Chondrocyte (in vitro differentiated cells): ENCODE data around the gene TEPSIN. TPM values are rescaled to one million over a fixed set of nuclear protein-coding genes. Genes with fewer than 3 reads are reported as not detected.

ENCODE experiments used
- DNase-seq: peaks from one replicate; pipeline ENCODE4 v3.0.0; 2021; ENCODE audit warnings: mixed read lengths, low spot score
- H3K27ac Mint-ChIP-seq: one replicate; pipeline ENCODE4 v1.8.0; 2021; ENCODE audit warnings: mild to moderate bottlenecking, moderate library complexity, mixed read lengths; ENCODE audit not compliant: unreplicated experiment
- H3K27me3 Mint-ChIP-seq: 2 replicates; pipeline ENCODE4 v1.8.0; 2021; ENCODE audit warnings: low read depth, mixed read lengths
- H3K36me3 Mint-ChIP-seq: 2 replicates; pipeline ENCODE4 v1.8.0; 2021; ENCODE audit warnings: low read depth, mixed read lengths
- H3K4me1 Mint-ChIP-seq: 2 replicates; pipeline ENCODE4 v1.8.0; 2021; ENCODE audit warnings: low read depth, mild to moderate bottlenecking, mixed read lengths
- H3K4me3 Mint-ChIP-seq: one replicate; pipeline ENCODE4 v1.8.0; 2021; ENCODE audit warnings: mild to moderate bottlenecking, moderate library complexity, mixed read lengths; ENCODE audit not compliant: unreplicated experiment
- H3K9me3 Mint-ChIP-seq: 2 replicates; pipeline ENCODE4 v1.8.0; 2021; ENCODE audit warnings: low read depth, mixed read lengths
- total RNA-seq: library from RNA; stranded (reverse); gene quantifications from 3 replicates; pipeline ENCODE4 v1.2.1, GENCODE V29; 2021
- TF ChIP-seq, protein P1 (sequence below): fragments of 200-600 bp; sonication (generic); IDR thresholded peaks from 2 replicates; pipeline ENCODE4 v1.5.0; 2021; ENCODE audit warnings: antibody characterized with exemption, mild to moderate bottlenecking, moderate library complexity

TEPSIN gene
- total RNA-seq, 1 donor from 2014 or later, result 27.1 TPM

DNA sequence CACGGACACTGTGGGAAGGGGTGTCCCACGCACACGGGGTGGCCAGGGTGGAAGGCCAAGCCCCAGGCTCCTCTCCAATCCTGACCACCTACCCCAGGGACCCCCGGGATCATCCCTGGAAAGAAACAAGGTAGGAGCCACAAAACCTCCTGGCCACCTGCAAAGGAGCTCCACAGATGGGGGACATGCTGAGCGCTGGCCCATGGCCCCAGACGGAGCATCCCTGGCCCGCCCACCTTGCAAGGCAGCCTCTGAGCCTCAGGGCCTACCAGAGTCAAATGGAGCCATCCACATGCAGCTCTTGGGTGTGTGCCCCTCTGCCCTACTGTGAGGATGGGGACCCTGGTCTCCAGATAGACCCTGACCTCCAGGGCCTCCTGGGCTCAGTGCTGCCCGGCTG lies 40.0 kb upstream of the TEPSIN start:
- H3K4me3 Mint-ChIP-seq, result no peak overlapping the region
- TF ChIP-seq, protein P1, sequence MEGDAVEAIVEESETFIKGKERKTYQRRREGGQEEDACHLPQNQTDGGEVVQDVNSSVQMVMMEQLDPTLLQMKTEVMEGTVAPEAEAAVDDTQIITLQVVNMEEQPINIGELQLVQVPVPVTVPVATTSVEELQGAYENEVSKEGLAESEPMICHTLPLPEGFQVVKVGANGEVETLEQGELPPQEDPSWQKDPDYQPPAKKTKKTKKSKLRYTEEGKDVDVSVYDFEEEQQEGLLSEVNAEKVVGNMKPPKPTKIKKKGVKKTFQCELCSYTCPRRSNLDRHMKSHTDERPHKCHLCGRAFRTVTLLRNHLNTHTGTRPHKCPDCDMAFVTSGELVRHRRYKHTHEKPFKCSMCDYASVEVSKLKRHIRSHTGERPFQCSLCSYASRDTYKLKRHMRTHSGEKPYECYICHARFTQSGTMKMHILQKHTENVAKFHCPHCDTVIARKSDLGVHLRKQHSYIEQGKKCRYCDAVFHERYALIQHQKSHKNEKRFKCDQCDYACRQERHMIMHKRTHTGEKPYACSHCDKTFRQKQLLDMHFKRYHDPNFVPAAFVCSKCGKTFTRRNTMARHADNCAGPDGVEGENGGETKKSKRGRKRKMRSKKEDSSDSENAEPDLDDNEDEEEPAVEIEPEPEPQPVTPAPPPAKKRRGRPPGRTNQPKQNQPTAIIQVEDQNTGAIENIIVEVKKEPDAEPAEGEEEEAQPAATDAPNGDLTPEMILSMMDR, result no peak
- H3K36me3 Mint-ChIP-seq, result peaks cover 20% of the 10 kb centered on the region
- H3K4me1 Mint-ChIP-seq, result no peaks in the 10 kb centered on the region
- no peaks in the 10 kb centered on the region for H3K27me3 Mint-ChIP-seq
- no peaks in the 10 kb centered on the region for H3K9me3 Mint-ChIP-seq
- no peak overlapping the region for H3K27ac Mint-ChIP-seq
- no peak for DNase-seq

DNA sequence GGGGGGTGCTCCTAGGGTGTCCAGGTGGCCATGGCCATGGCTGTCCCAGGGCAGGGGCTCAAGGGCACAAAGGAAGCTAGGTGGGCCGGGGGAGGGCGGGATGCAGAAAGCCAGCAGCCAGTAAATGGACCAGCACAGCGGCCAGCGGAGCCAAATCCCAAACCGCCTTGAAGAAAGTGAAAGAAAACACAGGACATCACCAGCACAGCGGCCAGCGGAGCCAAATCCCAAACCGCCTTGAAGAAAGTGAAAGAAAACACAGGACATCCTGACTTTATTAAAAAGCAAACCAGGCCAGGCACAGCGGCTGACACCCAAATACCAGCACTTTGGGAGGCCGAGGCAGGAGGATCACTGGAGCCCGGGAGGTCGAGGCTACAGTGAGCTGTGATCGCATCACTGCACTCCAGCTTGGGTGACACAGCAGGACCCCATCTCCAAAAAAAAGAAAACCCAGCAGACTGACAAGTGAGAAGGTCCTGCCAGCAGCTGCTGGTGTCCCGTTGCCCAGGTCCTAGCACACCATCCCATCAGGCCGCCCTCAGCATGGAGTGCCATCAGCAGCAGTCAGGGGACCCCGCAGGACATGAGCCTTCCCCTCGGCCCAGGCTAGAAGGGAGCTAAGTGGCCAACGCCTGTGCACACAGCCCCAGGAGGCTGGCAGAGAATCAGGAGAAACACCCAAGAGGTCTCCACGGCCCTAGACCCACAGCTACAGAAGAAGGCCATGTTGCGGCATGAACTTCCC lies 39.3 kb upstream of the TEPSIN start:
- H3K4me1 Mint-ChIP-seq, result no peaks in the 10 kb centered on the region

DNA sequence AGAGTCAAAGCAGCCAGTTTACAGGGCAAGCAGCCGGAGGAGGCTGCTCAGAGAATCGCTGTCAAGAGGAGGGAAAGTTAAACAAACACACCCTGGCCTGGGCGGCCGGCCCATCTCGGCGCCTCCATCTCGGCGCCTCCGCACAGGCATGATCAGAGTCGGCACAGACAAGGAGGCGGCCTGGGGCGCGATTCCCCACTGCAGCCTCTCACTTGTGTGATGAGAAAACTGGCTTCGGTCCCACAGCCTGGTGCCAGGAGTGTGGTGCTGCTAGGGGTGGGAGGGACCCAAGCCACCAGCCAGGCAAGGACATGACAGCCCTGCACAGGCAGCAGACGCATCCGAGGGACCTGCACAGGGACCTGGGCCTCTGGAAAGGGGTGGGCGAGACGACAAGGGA lies 38.6 kb upstream of the TEPSIN start:
- Mint-ChIP-seq H3K4me1 (no peaks in the 10 kb centered on the region), H3K4me3 (no peak overlapping the region), H3K9me3 (no peaks in the 10 kb centered on the region), H3K36me3 (peaks cover 26% of the 10 kb centered on the region), H3K27ac (no peak overlapping the region), H3K27me3 (no peaks in the 10 kb centered on the region)
- TF ChIP-seq, protein P1, result no peak
- DNase-seq, result no peak

More for the DNA sequence above, 39.3 kb upstream of the TEPSIN start:
- Mint-ChIP-seq H3K4me3 (no peak overlapping the region), H3K36me3 (peaks cover 20% of the 10 kb centered on the region), H3K27ac (no peak overlapping the region), H3K9me3 (no peaks in the 10 kb centered on the region), H3K27me3 (no peaks in the 10 kb centered on the region)
- TF ChIP-seq, protein P1, result no peak
- no peak for DNase-seq

DNA sequence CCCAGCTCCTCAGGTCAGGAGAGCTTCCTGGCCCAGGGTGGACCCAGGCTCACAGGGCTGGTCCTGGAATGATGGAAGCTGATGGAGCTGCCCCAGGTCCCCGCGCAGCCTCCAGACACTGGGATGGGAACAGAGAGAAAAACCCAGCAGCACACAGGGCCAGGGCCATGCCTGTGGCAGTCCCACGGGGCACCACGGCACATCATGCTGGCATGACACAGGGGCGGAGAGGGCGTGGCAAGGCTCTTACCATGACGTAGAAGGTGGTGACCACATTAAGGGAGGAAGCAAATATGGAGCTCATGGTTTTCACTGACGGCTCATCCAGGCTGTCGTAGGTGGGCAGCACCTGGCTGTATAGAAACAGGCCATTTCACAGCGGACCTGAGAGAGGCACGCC lies 37.9 kb upstream of the TEPSIN start:
- Mint-ChIP-seq H3K27ac (no peak overlapping the region), H3K36me3 (peaks cover 26% of the 10 kb centered on the region), H3K9me3 (no peaks in the 10 kb centered on the region), H3K4me3 (no peak overlapping the region), H3K27me3 (no peaks in the 10 kb centered on the region), H3K4me1 (no peaks in the 10 kb centered on the region)
- TF ChIP-seq, protein P1, result no peak
- DNase-seq, result no peak

DNA sequence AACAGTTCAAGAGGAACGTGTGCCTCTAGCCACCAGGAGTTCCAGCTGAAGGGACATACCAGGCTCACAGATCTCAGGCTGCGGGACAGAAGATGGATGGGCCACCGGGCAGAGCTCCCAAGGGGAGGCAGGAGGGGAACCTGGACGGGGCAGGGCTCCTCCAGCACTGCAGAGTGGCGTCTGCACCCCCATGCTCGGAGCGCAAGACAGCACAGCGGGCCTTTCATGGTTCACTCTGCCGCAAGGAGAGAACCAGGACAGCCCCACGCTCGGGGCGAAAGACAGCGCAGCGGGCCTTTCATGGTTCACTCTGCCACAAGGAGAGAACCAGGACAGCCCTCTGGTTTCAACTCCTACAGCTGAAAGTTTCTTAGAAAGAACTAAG lies 35.6 kb upstream of the TEPSIN start:
- no peaks in the 10 kb centered on the region for H3K27me3 Mint-ChIP-seq
- DNase-seq, result no peak
- H3K9me3 Mint-ChIP-seq, result no peaks in the 10 kb centered on the region
- H3K4me3 Mint-ChIP-seq, result no peak overlapping the region
- H3K4me1 Mint-ChIP-seq, result no peaks in the 10 kb centered on the region
- H3K36me3 Mint-ChIP-seq, result peaks cover 22% of the 10 kb centered on the region
- no peak overlapping the region for H3K27ac Mint-ChIP-seq
- TF ChIP-seq, protein P1, result no peak
